ENCODE data around the gene EGR2. TPM values are rescaled to one million over a fixed set of nuclear protein-coding genes. Genes with fewer than 3 reads are reported as not detected.

Gene EGR2
- total RNA-seq, 3 donors from 2014 or later = 0.32 to 9.2 (median 4.3) TPM

GRCh38 chr10:62856021-62856420, 39.9 kb upstream of the EGR2 start:
- no peak for TF ChIP-seq POLR2A (IDR thresholded peaks at IDR 0.05)
- no peak for TF ChIP-seq POLR2AphosphoS5 (IDR thresholded peaks at IDR 0.05)
- TF ChIP-seq CTCF (IDR thresholded peaks at IDR 0.05) = no peak
- no peaks in the 10 kb centered on the region for H3K27me3 ChIP-seq
- no peaks in the 10 kb centered on the region for H3K36me3 ChIP-seq
- no peak overlapping the region for H3K4me3 ChIP-seq
- no peak for DNase-seq (ENCODE audit: low spot score in 2 of 2)
- no peaks in the 10 kb centered on the region for H3K4me1 ChIP-seq
- H3K27ac ChIP-seq = no peak overlapping the region
- no peaks in the 10 kb centered on the region for H3K9me3 ChIP-seq
- intact Hi-C loops (cut with DNase I; ENCODE audit: low total_unique reads) = no loop called here

- TF ChIP-seq CTCF (IDR thresholded peaks at IDR 0.05) (no peak), POLR2A (IDR thresholded peaks at IDR 0.05) (no peak), POLR2AphosphoS5 (IDR thresholded peaks at IDR 0.05) (no peak)
- no peak for DNase-seq (ENCODE audit: low spot score in 2 of 2)
- Histone ChIP-seq H3K9me3 (no peaks in the 10 kb centered on the region), H3K27ac (no peak overlapping the region), H3K36me3 (no peaks in the 10 kb centered on the region), H3K27me3 (no peaks in the 10 kb centered on the region), H3K4me3 (no peak overlapping the region), H3K4me1 (no peaks in the 10 kb centered on the region)
- intact Hi-C loops (cut with DNase I; ENCODE audit: low total_unique reads) = no loop called here
Observed at GRCh38 chr10:62853710-62854109, 37.5 kb upstream of the EGR2 start.

- no peaks in the 10 kb centered on the region for H3K36me3 ChIP-seq
Observed at GRCh38 chr10:62852961-62853702, 37.0 kb upstream of the EGR2 start.

GRCh38 chr10:62851442-62851841, 35.3 kb upstream of the EGR2 start:
- TF ChIP-seq POLR2AphosphoS5 (IDR thresholded peaks at IDR 0.05) = no peak
- TF ChIP-seq CTCF (IDR thresholded peaks at IDR 0.05) = no peak
- no peak for TF ChIP-seq POLR2A (IDR thresholded peaks at IDR 0.05)
- peaks cover 8 to 10% of the 10 kb centered on the region in 2 donors for H3K9me3 ChIP-seq
- intact Hi-C loops (cut with DNase I; ENCODE audit: low total_unique reads) = no loop called here
- DNase-seq (ENCODE audit: low spot score in 2 of 2) = no peak
- no peak overlapping the region for H3K27ac ChIP-seq
- no peak overlapping the region for H3K4me3 ChIP-seq
- no peaks in the 10 kb centered on the region for H3K27me3 ChIP-seq
- no peaks in the 10 kb centered on the region for H3K36me3 ChIP-seq
- H3K4me1 ChIP-seq = no peaks in the 10 kb centered on the region

More at GRCh38 chr10:62852961-62853702, 37.0 kb upstream of the EGR2 start:
- Histone ChIP-seq H3K4me3 (no peak overlapping the region), H3K9me3 (peaks cover 2% of the 10 kb centered on the region in 2 donors), H3K4me1 (no peaks in the 10 kb centered on the region), H3K27me3 (no peaks in the 10 kb centered on the region), H3K27ac (no peak overlapping the region)
- TF ChIP-seq CTCF (IDR thresholded peaks at IDR 0.05) (no peak), POLR2AphosphoS5 (IDR thresholded peaks at IDR 0.05) (no peak), POLR2A (IDR thresholded peaks at IDR 0.05) (no peak)
- intact Hi-C loops (cut with DNase I; ENCODE audit: low total_unique reads) = no loop called here
- DNase-seq (ENCODE audit: low spot score in 2 of 2) = no peak

GRCh38 chr10:62850646-62851045, 34.5 kb upstream of the EGR2 start:
- H3K36me3 ChIP-seq = no peaks in the 10 kb centered on the region

More at GRCh38 chr10:62850646-62851045, 34.5 kb upstream of the EGR2 start:
- no peak overlapping the region for H3K27ac ChIP-seq
- no peak overlapping the region for H3K4me3 ChIP-seq
- no peaks in the 10 kb centered on the region for H3K4me1 ChIP-seq
- intact Hi-C loops (cut with DNase I; ENCODE audit: low total_unique reads) = no loop called here
- DNase-seq (ENCODE audit: low spot score in 2 of 2) = no peak
- no peaks in the 10 kb centered on the region for H3K27me3 ChIP-seq
- peaks cover 8 to 10% of the 10 kb centered on the region in 2 donors for H3K9me3 ChIP-seq
- TF ChIP-seq POLR2AphosphoS5 (IDR thresholded peaks at IDR 0.05) (no peak), CTCF (IDR thresholded peaks at IDR 0.05) (no peak), POLR2A (IDR thresholded peaks at IDR 0.05) (no peak)

All from breast epithelium (tissue), 4 donors.